Neural progenitor cell (in vitro differentiated cells): ENCODE measurements around the gene NDUFS2. TPM values are rescaled to one million over a fixed set of nuclear protein-coding genes. Genes with fewer than 3 reads are reported as not detected.

Experiments used
- DNase-seq: peaks from one replicate; pipeline ENCODE4 v3.0.0-alpha.2; 2016; ENCODE audit warnings: low spot score
- H2AFZ ChIP-seq: fragments of 200-600 bp; sonication (generic); replicated peaks from 2 replicates; pipeline ENCODE4 v1.6.1; 2016; ENCODE audit warnings: antibody characterized with exemption
- H3F3A ChIP-seq: fragments of 200-600 bp; sonication (generic); 2 replicates; pipeline ENCODE4 v1.6.1; 2016; ENCODE audit warnings: antibody characterized with exemption, low read depth
- H3K27ac ChIP-seq: fragments of 200-600 bp; sonication (generic); 2 replicates; pipeline ENCODE4 v1.5.1; 2016; ENCODE audit warnings: mild to moderate bottlenecking
- H3K27me3 ChIP-seq: fragments of 200-600 bp; sonication (generic); 2 replicates; pipeline ENCODE4 v1.6.1; 2016; ENCODE audit warnings: mild to moderate bottlenecking, moderate library complexity
- H3K36me3 ChIP-seq: fragments of 200-600 bp; sonication (generic); 2 replicates; pipeline ENCODE4 v1.5.1; 2016
- H3K4me1 ChIP-seq: fragments of 200-600 bp; sonication (generic); 2 replicates; pipeline ENCODE4 v1.6.1; 2016; ENCODE audit warnings: mixed run types
- H3K4me2 ChIP-seq: fragments of 200-600 bp; sonication (generic); 2 replicates; pipeline ENCODE4 v1.6.1; 2016
- H3K4me3 ChIP-seq: fragments of 200-600 bp; sonication (generic); 2 replicates; pipeline ENCODE4 v1.5.1; 2016
- H3K79me2 ChIP-seq: fragments of 200-600 bp; sonication (generic); 2 replicates; pipeline ENCODE4 v1.6.1; 2016; ENCODE audit warnings: low read depth
- H3K9ac ChIP-seq: fragments of 200-600 bp; sonication (generic); 2 replicates; pipeline ENCODE4 v1.6.1; 2016
- H3K9me3 ChIP-seq: fragments of 200-600 bp; sonication (generic); 2 replicates; pipeline ENCODE4 v1.5.1; 2016; ENCODE audit warnings: low read depth
- H4K20me1 ChIP-seq: fragments of 200-600 bp; sonication (generic); 2 replicates; pipeline ENCODE4 v1.6.1; 2016; ENCODE audit warnings: low read depth
- H3K27ac Mint-ChIP-seq: 3 replicates; pipeline ENCODE4 v1.8.0; 2021; ENCODE audit warnings: mixed read lengths
- H3K27me3 Mint-ChIP-seq: 2 replicates; pipeline ENCODE4 v1.8.0; 2022; ENCODE audit warnings: low read depth, mild to moderate bottlenecking, inconsistent platforms, moderate library complexity, mixed read lengths; ENCODE audit not compliant: insufficient read depth
- H3K36me3 Mint-ChIP-seq: 3 replicates; pipeline ENCODE4 v1.8.0; 2021; ENCODE audit warnings: mixed read lengths
- H3K4me1 Mint-ChIP-seq: 3 replicates; pipeline ENCODE4 v1.8.0; 2021; ENCODE audit warnings: mixed read lengths
- H3K4me3 Mint-ChIP-seq: 3 replicates; pipeline ENCODE4 v1.8.0; 2021; ENCODE audit warnings: mild to moderate bottlenecking, moderate library complexity, mixed read lengths
- H3K9me3 Mint-ChIP-seq: 3 replicates; pipeline ENCODE4 v1.8.0; 2020; ENCODE audit warnings: mixed read lengths
- CTCF ChIP-seq: fragments of 200-600 bp; sonication (generic); IDR thresholded peaks from 2 replicates; pipeline ENCODE4 v1.5.1; 2017; ENCODE audit warnings: antibody characterized with exemption, mild to moderate bottlenecking
- EZH2 ChIP-seq: fragments of 200-600 bp; sonication (generic); IDR thresholded peaks from 2 replicates; pipeline ENCODE4 v1.6.1; 2017; ENCODE audit warnings: antibody characterized with exemption, mild to moderate bottlenecking, moderate library complexity
- EZH2phosphoT487 ChIP-seq: fragments of 200-600 bp; sonication (generic); IDR thresholded peaks from 2 replicates; pipeline ENCODE4 v1.6.1; 2017; ENCODE audit warnings: antibody characterized with exemption
- total RNA-seq: library from RNA; depleted of rRNA; stranded (reverse); fragments of >200 nt; gene quantifications from 2 replicates; pipeline ENCODE4 v1.2.3, GENCODE V29; 2015; ENCODE audit warnings: low replicate concordance

The NDUFS2 gene
- total RNA-seq, 1 donor from 2014 or later: 107 TPM

DNA sequence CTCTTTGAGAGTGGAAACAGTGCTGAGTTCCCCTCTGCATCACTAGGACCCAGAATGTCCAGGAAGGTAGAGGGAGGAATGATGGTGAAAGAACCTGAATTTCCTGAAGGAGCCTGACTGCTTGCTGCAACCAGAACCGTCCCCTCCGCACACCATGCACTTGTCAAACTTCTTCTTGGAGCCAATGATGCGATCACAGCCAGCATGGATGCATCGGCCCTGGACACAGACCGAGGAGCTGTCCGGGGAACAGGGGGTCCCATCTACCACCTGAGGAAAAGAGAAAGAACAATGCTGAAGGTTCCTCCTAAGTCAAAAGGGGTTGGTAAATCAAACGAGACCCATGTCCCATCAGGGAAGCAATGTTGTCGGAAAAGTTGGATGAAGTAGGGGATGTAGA lies 10.2 kb upstream of the NDUFS2 start:
- H3K79me2 ChIP-seq: no peaks in the 10 kb centered on the region
- no peak overlapping the region for H3K27ac ChIP-seq
- no peaks in the 10 kb centered on the region for H3F3A ChIP-seq
- H3K9me3 Mint-ChIP-seq: no peaks in the 10 kb centered on the region
- H4K20me1 ChIP-seq: no peaks in the 10 kb centered on the region
- H3K4me1 Mint-ChIP-seq: peaks cover 17% of the 10 kb centered on the region
- H3K4me3 ChIP-seq: no peak overlapping the region
- no peaks in the 10 kb centered on the region for H3K36me3 Mint-ChIP-seq
- no peak for DNase-seq
- no peak overlapping the region for H3K9ac ChIP-seq
- H2AFZ ChIP-seq: no peak overlapping the region
- H3K27me3 Mint-ChIP-seq: peaks cover 18% of the 10 kb centered on the region
- H3K27me3 ChIP-seq: no peaks in the 10 kb centered on the region
- no peak for TF ChIP-seq CTCF
- no peak for TF ChIP-seq EZH2
- TF ChIP-seq EZH2phosphoT487: no peak
- H3K36me3 ChIP-seq: no peaks in the 10 kb centered on the region
- peaks cover 9% of the 10 kb centered on the region for H3K4me1 ChIP-seq
- H3K4me3 Mint-ChIP-seq: no peak overlapping the region
- peak overlapping the region; percentile 81 for H3K27ac Mint-ChIP-seq
- H3K4me2 ChIP-seq: no peak overlapping the region
- no peaks in the 10 kb centered on the region for H3K9me3 ChIP-seq

DNA sequence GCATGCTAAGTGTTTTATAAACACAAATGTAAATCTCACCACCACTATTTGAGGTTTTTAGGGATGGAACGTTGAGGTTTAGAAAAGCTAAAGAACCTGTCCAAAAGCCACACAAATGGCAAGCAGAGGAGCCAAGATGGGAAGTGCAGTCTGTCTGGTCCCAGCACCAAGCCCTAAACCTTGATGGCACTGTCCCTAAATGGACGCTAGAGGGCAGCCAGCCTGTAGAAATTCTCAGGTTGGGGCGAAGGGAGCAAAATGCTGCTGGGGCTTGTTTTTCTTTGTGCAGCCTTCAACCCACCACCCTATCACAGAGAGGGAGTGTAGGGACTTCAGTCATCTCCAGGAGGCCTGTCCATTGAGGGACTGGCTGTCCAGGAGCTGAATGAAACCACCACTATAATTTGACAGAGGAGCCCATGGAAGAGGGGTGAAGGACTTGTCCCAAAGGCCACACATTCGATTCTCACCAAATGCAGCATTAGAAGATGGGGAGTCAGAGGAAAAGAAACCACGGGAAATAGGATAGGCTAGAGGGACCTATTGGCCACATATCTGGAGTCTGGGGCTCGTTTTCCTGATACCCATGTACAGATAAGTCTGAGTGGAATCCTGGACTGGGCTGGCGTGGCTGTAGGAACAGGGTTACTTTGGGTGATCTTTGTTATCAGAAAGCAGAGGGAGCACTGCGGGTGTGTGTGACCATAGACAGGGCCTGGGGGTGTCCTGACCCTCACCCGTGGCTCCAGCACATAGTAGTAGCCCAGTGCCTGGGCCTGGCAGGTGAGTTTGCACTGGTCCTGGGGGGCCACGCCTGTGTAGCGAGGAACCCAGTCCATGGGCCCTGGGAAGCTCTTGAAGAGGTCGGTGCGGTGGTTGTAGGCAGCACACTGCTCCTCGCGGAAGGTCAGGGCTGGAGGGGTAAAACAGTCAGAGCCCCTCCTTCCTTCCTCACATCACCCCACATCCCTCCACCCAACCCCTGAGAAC lies 9.4 kb upstream of the NDUFS2 start:
- no peaks in the 10 kb centered on the region for H3K9me3 ChIP-seq
- no peaks in the 10 kb centered on the region for H3K36me3 ChIP-seq
- H3K4me3 Mint-ChIP-seq: no peak overlapping the region
- peak overlapping the region; percentile 72 for H3K27ac Mint-ChIP-seq
- no peak for TF ChIP-seq EZH2
- TF ChIP-seq EZH2phosphoT487: no peak
- peak; percentile 88 for TF ChIP-seq CTCF
- H3K4me3 ChIP-seq: no peak overlapping the region
- H3K9me3 Mint-ChIP-seq: no peaks in the 10 kb centered on the region
- peaks cover 5% of the 10 kb centered on the region for H3F3A ChIP-seq
- H3K36me3 Mint-ChIP-seq: no peaks in the 10 kb centered on the region
- H2AFZ ChIP-seq: peak overlapping the region; percentile 35
- H3K27ac ChIP-seq: no peak overlapping the region
- no peak overlapping the region for H3K9ac ChIP-seq
- H3K79me2 ChIP-seq: no peaks in the 10 kb centered on the region
- H3K4me2 ChIP-seq: no peak overlapping the region
- peaks cover 17% of the 10 kb centered on the region for H3K4me1 ChIP-seq
- H3K27me3 Mint-ChIP-seq: peaks cover 18% of the 10 kb centered on the region
- H3K27me3 ChIP-seq: no peaks in the 10 kb centered on the region
- peak; percentile 81 for DNase-seq
- H3K4me1 Mint-ChIP-seq: peaks cover 25% of the 10 kb centered on the region
- no peaks in the 10 kb centered on the region for H4K20me1 ChIP-seq

- Histone ChIP-seq H2AFZ (no peak overlapping the region), H3K4me1 (peaks cover 26% of the 10 kb centered on the region), H3K27ac (no peak overlapping the region), H3F3A (peaks cover 14% of the 10 kb centered on the region), H4K20me1 (no peaks in the 10 kb centered on the region), H3K9me3 (no peaks in the 10 kb centered on the region), H3K79me2 (no peaks in the 10 kb centered on the region), H3K4me2 (no peak overlapping the region), H3K27me3 (no peaks in the 10 kb centered on the region), H3K36me3 (no peaks in the 10 kb centered on the region), H3K9ac (no peak overlapping the region), H3K4me3 (no peak overlapping the region)
- Mint-ChIP-seq H3K4me1 (peaks cover 35% of the 10 kb centered on the region), H3K36me3 (no peaks in the 10 kb centered on the region), H3K9me3 (no peaks in the 10 kb centered on the region), H3K27me3 (peaks cover 15% of the 10 kb centered on the region), H3K27ac (no peak overlapping the region), H3K4me3 (no peak overlapping the region)
- DNase-seq: no peak
- TF ChIP-seq EZH2phosphoT487 (no peak), EZH2 (no peak), CTCF (no peak)
These were observed 8.5 kb upstream of the NDUFS2 start for GRCh38 chr1:161193561-161194235.
